GM12874 (cell line): ENCODE measurements around the gene PTPRD.

Experiments used
- CTCF ChIP-seq: IDR thresholded peaks from 2 replicates; pipeline ENCODE4 v1.5.1; 2011; ENCODE audit warnings: low read depth, mild to moderate bottlenecking, control low read depth, low read length, moderate library complexity; ENCODE audit not compliant: insufficient read depth

The PTPRD gene

GRCh38 chr9:8553444-8553843 lies 2059.4 kb downstream of the PTPRD start:
- TF ChIP-seq CTCF = no peak

GRCh38 chr9:8552732-8553131 lies 2060.1 kb downstream of the PTPRD start:
- TF ChIP-seq CTCF = no peak

- no peak for TF ChIP-seq CTCF
These were observed 2063.6 kb downstream of the PTPRD start for GRCh38 chr9:8549214-8549613.

GRCh38 chr9:8543219-8543618 lies 2069.6 kb downstream of the PTPRD start:
- no peak for TF ChIP-seq CTCF

- no peak for TF ChIP-seq CTCF
These were observed 2070.3 kb downstream of the PTPRD start for GRCh38 chr9:8542537-8542936.

- TF ChIP-seq CTCF = no peak
These were observed 2073.1 kb downstream of the PTPRD start for GRCh38 chr9:8539681-8540197.

- TF ChIP-seq CTCF = no peak
These were observed 2076.0 kb downstream of the PTPRD start for GRCh38 chr9:8536845-8537244.
